Activated CD4-positive, alpha-beta T cell treated with anti-CD3 and anti-CD28 coated beads, Interleukin-2, amount 50 U/mL, for 1 hour (primary cell): ENCODE data around the gene PLA2G12B.

Experiments used
- DNase-seq: peaks from one replicate; pipeline ENCODE4 v3.0.0-alpha.2; 2020

PLA2G12B gene

DNA sequence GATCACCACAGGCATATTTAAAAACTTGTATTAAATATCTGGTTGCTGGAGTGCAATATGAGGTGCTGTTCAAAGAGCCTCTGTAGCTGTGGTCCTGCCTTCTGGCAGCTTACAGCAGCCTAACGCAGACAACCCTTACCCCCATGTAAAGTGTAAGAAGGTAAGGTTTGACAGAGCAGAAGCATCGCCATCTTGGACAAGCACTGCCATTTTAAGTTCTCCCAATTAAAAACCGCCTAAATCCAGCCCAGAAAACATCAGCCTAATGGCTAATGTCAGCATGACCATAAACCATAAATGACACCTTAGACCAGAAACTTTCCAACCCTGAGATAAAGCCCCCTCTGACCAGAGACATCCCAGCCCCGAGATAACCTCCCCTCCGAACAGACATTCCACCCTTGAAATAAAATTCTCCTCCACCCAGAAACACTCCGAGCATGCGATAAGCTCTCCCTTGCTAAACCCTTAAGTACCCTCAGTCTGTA lies 66.4 kb downstream of the PLA2G12B start:
- no peak for DNase-seq

DNA sequence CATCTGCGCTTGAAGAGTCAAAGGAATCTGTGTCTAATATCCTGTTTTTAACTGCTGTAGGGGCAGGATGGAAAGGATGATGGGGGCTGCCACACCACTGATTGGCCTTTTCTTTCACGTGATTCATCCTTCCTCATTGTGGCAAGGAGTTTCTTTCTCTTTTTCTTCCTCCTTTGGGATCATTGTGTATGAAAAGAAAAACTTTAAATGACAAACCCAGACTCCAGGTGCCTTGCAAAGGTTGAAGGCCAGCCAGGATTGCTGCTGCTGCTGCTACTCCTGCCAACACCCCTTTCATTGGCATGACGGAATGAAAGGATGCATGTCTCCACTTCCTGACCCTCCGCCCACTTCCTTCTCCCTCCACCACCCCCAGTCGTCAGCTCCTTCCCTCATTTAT lies 67.6 kb downstream of the PLA2G12B start:
- no peak for DNase-seq

DNA sequence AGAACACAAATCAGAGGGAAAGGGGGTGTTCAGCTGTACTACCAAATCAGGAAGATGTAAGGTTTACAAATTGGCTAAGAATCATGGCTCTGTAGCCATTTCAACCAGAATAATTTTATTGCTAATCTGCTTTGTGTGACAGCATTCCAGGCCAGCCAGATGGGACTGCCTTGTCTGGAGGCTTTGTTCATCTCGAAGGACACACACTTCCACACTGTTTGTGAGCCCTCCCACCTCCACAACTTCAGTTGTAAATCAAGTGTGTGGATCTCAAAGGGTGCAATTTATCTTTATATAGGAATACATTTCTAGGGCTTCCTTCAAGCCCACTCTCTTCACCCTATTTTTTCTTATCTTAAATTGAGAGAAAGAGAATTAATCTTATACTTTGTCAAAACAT lies 68.0 kb downstream of the PLA2G12B start:
- DNase-seq, result no peak

DNA sequence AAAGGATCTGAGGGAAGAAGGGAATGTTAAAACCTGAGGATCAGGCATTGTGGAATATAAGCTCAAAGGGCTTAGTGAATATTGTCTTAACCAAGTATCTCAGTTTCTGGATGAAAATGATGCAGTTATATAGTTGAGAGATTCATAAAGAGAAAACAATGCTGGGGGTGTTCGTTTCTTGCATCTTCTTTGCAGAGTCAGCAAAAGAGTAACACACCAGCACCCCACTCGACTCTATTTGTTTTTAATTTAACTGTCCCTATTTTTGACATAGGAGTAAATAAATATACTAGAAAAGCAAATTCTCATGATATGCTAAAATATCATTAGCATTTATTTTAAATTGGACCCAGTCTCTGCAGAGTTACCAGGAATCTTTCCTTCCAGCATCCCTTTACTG lies 68.7 kb downstream of the PLA2G12B start:
- no peak for DNase-seq
